DMS79 (cell line): ENCODE results near the gene PNPLA1.
"Not testable (repeated sequence)": the region's sequence is repeated elsewhere in the genome, so short reads cannot be mapped to it uniquely, and the experiment has no call there.

Experiments
- DNase-seq: peaks from one replicate; lab custom pipeline; 2025; lab: John Stamatoyannopoulos, UW

The PNPLA1 gene

DNA sequence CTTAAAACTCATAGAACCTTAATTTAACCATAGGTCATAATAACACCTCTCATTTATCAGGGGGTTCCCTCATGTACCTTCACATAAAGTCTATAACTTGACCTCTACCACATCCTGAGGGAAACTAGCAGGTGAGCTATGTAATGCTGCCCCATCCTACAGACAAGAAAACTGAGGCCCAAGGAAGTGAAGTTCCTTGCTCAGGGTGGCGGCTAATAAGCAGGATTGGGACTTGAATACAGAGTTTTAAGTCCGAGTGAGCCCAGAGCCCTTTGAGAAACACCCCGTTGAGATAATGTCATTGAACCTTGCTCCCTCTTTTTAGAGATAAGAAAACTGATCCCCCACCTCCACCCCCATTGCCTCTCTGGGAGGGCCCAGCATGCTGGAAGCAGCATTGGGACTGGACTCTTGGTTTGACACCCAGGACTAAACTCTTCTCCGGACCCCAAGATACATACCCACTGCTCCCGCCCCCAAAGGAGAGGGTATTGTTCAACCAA is 66.4 kb downstream of the PNPLA1 start:
- DNase-seq, result no peak

DNA sequence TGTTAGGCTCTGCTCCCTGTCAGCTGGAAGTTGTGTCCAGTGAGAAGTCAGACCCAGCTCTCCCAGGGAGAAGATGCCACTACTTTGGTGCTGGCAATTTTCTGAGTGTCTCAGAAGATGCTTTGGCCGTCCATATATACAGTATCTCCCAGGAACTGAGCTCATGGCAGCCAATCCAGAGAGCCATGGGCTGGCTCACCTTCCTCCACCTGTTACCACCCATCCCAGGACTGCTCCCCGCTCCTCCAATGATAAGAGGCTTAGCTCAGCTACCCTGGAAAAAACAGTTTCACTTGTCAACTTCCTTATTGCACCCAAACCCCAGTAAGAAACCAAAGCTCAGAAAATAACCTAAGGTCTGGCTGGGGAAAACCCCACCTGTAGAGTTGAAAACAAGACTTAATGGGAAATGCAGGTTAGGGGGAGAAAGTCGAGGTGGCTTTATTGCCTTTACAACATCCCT is 67.0 kb downstream of the PNPLA1 start, which contains the start of gene BNIP5:
TSS of gene BNIP5 (minus strand) at position 110 of the 463 bp plus-strand sequence. CDS start 6,198 bp downstream, outside the sequence.
- DNase-seq, result no peak

DNA sequence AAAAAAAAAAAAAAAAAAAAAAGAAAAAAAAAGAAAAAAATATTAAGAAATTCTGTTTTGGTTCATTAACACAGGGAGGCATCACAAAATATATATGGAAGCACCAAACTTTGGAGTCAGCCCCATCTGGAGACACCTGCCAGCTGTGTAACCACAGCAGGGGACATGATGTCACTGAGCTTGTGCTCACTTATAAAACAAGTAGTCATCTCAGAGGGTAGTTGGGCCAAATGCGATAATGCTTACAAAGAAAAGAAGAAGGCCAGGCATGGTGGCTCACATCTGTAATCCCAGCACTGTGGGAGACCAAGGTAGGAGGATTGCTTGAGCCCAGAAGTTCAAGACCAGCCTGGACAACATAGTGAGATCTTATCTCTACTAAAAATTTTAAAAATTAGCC is 68.0 kb downstream of the PNPLA1 start:
- DNase-seq, result no peak

DNA sequence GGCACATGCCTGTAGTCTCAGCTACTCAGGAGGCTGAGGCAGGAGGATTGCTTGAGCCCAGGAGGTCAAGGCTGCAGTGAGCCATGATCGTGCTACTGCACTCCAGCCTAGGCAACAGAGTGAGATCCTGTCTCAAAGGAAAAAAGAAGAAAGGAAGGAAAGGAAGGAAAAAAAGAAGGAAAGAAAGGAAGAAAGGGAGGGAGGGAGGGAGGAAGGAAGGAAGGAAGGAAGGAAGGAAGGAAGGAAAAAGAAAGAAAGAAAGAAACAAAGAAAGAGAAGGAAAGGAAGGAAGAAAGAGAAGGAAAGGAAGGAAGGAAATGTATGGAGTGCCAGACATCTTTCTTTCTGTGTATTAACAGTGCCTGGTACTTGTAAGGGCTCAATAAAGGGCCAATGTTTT is 68.4 kb downstream of the PNPLA1 start:
- DNase-seq, result not testable (repeated sequence)

DNA sequence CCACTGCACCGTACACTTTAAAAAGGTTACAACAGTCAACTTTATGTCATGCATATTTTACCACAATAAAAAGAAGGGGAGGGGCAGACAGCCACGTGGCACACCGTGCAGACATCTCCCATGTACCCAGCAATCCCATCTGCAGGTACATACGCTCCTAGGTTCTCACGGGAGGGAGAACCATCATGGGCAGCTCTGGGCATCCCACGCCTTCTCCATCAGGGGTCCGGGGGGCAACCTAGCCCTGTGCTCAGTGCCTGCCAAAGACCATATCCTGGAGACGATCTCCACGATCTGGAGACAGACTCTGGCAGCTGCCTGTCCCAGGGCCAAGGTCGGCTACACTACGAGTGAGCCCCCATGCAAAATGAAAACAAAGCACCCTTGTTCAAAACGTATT is 69.3 kb downstream of the PNPLA1 start:
- no peak for DNase-seq

DNA sequence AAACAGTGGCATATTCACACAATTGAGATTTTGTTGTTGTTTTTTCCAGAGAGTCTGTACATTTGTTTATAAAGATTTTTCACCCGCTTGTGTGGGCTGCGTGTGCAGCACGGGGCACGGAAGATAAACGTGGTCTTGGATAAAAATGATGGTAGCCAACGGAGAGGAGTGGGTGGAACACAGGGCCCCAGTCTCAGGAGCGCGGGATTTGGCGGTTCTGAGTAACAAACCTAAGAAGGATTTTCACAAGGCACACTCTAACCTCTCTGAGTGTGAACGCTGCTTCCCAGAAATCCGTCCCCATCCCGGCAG is 70.4 kb downstream of the PNPLA1 start:
- DNase-seq, result no peak

DNA sequence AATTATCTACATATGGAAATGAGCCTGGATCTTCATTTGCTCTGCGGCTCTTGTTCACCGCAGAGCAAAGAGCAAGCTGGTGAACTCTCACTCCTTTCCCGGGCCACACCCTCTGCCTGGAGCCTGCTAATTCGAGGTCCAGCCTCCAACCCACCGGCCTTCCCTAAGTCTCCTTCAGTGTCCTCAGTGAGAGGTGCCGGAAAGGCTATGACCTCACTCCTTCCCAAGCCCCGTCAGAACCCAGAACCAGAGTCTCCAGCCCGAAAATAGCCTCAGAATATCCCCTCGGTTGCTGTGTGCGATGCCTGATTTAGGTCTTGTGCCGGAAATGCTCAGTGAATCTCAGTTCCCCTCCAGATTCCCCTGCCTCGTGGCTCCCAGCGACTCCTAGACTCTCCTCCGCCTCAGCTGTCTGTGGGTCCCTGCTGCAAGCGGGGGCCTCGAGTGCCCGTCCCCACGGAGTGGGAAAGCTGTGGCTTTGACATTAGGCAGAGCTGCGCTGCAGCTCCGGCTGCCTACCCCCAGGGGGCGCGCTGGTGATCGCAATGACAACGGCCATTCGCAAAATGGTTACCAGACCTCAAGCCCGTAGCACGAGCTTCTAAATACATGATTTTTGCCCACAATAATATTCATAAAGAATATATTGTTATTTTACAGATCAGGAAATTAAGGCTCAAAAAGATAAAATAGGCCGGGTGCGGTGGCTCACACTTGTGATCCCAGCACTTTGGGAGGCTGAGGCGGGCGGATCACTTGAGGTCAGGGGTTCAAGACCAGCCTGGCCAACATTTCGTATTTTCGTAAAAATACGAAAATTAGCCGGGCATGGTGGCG is 71.0 kb downstream of the PNPLA1 start:
- DNase-seq, result no peak

DNA sequence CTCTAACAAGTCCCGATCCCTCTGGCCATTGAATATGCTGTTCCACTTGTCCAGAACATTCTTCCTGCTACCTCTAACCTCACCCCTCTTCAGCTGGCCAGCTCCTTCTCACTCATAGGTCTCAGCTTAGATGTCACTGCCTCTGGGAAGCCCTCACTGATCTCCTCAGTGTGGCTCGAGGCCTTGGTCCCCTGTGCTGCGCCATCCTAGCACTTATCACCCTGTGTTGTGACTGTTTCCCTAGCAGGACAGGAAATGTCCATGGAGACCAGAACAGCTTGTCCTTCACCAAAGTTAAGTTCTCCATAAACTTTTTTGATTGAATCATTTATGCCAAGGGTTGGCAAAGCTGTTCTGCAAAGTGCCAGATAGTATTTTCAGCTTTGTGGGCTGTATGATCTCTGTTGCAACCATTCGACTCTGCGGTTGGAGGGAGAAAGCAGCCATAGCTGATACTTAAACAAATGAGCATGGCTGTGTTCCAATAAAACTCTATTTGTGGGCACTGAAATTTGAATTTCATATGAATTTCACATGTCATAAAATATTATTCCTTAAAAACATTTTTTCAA is 73.3 kb downstream of the PNPLA1 start:
- no peak for DNase-seq

DNA sequence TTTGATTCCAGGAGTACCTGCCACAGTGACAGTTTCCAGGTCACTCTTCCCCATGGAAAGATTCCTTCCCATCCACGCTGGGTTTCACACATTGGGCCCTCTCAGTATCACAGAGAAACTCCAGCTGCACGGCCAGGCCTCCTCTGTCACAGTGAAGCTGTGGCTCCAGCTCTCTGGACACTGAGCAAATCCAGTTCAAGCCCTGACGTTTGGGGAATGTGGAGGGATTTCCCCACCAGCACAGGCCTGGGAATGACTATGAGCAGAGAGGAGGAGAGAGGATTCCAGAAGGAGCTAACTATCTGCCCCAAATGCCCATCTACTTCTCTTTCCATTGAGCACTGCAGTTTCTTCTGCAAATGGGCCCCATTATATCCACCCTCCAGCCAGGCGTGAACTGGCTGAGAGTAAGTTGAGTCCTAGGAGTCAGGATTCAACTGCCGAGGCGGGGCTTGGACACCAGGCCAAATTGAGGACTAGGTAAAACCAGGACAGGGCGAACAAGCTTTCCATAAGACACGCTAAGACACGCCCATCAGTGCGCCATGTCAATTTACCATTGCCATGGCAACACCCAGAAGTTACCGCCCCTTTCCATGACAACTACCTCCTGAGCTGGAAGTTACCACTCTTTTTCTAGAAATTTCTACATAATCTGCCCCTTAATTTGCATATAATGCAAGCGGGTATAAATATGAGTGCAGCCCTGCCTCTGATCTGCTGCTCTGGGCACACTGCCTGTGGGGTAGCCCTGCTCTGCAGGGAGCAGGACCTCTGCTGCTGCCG is 76.0 kb downstream of the PNPLA1 start:
- no peak for DNase-seq

DNA sequence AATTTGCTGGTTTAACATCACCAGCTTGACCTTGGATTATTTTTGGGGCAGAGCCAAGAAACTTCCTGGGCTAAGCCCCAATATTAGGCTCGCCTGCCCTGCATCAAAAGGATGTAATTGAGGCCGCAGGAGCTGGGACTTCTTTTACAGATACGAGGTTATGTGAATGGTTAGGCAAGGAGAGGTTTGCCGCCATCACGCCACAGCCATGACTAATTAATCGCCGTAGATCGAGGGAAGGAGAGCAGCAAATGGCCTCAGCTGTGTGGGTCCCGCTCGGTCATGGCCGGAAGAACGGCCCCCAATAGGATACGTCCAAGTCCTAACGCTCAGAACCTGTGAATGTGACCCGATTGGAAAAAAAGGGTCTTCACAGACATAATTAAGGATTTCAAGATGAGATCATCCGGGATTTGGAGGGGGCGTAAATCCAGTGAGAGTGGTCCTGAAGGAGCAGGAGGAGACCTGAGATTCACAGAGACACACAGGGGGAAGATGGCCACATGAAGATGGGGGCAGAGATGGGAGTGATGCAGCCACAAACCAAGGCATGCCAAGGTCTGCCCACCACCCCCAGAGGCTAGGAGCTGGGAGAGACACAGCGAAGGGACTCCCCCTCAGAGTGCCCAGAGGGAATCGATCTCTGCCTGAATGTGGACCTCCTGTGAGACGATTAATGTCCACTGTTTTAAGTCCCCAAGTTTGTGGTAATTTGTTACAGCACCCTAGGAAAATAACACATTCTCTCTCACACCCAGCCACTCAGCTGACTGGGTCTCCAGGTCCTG is 76.8 kb downstream of the PNPLA1 start:
- no peak for DNase-seq

DNA sequence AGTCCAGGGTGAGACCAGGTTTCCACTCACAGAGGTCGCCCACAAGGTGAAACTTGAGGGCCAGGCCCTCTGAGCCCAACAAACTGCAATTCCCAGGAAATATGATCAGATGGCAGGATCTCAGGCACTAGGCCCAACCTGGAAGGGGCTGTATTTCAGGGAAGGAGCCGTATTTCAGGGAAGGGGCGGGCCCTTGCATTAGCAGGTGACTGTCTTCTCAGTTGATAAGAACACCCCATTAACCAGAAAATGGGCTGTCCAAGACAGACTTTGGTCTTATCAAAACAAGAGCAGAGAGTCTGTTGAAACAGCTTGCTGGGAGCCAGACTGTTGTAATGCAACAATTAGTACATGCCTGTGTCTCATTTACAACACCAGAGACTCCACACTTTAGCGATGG is 77.8 kb downstream of the PNPLA1 start:
- DNase-seq, result no peak

DNA sequence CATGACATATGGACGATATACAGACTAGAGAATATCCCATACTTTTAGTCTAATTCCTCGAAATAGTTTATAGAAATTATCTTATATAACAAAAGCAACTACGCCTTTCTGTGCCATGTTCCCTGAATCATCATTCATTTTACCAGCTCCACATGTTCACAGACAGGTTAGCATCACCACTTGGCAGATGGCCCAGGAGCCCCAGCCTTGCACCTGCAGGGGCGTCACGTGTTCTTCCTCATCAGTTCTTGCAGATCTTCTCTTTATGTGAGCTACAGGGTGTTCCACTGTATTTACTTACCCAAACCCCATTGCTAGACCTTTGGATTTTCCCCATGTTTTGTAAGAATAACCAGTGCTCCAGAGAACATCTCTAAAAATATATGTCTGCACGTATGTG is 79.4 kb downstream of the PNPLA1 start:
- peak; percentile 85 for DNase-seq

DNA sequence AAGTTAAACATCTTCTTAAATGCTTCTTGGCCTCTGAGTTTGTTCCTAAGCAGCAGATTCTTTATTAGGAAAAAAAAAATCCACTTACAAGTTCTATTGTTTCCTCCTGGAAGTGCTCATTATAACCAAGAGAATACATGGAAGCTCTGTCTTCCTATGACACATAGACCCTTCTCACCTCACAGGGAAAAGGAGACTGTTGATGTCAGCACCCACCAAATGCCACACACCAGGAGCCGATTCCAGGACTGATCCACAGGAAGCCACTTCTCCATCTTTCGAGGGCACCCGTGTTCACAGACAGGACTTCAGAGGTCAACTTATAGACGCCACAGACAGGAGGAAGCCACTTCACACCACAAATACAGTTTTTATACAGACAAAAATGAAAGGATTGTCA is 80.2 kb downstream of the PNPLA1 start:
- DNase-seq, result no peak

DNA sequence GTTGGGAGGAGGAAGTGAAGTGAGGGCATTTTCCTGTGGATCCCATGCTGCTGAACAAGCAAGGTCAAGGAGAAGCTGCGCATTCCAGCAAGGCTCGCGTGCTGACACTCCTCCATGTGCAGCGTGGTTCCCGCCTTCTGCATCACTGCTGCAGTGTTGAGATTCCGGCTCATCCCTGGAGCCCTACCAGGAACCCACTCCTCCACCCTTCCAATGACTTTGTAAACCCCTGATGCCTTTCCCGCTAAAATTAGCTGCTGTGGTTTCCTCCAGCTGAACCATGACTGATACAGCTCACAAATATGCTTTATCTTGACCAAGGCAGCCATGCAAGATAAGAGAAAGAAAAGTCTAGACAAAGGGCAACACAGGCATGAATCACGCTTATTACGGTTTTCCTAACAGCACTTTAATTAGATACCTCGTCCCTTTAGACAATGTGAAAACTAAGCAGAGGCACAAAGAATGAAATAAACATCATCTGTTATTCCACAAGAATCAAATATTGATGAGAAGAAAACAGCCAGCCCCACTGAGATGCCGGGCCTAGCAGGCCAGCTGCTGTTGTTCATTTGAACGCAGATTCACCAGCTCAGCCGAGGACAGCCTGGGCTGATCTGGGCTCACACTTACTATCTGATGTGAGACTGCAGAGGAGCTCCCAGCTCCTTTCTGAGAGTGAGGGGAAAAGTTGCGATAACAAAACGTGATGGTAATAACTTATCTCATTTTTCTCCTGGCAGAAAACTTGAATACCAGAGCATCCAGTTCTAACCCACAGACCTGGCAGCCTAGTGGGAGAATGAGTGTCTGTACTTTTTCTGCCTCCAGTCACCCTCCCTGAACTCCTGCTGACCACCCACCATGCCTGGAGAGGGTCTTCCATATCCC is 81.1 kb downstream of the PNPLA1 start:
- DNase-seq, result no peak

DNA sequence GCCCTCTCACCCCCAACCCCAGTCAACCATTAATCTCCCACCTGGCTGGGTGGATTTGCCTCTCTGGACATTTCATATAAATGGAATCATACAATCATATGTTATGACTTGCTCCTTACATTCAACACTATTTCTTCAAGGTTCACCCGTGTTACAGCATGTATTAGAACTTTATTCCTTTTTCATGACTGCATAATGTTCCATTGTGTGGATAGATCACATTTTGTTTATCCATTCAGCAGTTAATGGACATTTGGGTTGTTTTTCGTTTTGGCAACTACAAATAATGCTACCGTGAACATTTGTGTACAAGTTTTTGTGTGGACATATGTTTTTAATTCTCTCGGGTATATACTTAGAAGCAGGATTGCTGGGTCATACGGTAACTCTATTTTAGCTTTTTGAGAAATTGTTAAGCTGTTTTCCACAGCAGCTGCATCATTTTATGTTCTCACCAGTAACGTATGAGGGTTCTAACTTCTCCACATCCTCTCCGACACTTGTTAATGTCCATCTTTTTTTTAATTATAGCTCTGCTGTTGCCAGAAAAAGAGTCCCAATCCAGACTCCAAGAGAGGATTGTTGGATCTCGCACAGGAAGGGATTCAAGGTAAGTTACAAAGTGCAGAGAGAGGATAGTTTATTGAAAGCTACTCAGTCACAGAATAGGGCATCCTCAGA is 82.8 kb downstream of the PNPLA1 start:
- no peak for DNase-seq

DNA sequence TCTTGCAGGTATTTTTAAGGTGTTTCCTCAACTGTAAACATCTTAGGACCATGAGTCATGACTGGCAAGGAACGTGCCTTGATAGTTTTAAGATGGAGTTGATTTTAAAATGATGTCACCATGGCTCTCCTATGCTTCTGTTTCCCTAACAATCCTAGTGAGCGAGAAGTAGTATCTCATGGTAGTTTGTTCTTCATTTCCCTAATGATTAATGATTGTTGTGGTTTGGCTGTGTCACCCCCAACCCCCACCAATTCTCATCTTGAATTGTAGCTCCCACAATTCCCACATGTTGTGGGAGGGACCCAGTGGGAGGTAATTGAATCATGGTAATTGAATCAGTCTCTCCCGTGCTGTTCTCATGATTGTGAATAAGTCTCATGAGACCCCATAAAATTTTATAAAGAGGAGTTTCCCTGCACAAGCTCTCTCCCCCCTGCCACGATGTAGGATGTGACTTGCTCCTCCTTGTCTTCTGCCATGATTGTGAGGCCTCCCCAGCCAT is 83.6 kb downstream of the PNPLA1 start:
- DNase-seq, result no peak

DNA sequence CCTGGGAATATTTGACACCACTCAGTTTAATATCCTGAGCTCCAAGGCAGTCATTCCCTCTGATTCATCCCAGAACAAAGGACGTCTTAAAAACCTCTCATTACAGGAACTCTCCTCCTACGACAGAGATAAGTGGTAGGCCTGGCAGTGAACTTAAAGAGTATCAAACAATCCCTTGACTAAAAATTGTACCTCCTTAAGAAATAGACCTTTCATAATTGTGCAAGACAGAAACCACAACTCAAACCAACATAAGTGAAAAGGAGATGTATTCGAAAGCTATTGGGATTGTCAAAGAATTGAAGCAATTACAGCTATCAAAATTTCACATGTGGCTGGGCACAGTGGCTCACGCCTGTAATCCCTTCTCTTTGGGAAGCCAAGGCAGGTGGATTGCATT is 86.0 kb downstream of the PNPLA1 start:
- DNase-seq, result no peak

DNA sequence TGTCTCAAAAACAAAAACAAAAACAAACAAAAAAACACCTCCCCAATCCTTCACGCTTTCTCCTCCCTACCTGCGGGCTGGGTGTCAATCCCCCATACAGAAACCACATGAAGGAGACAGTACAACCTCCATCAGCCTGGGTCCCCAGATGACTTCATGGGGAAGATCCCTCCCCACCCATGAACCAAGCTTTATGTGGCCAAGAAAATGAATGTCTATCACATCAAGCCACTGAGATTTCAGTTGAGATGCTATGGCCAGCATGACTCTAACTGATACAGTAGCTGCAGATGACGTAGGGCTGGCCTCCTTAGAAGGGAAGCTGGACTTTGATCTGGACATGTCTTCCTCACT is 88.0 kb downstream of the PNPLA1 start:
- no peak for DNase-seq
